Ureter (tissue), 1 donor: ENCODE results near the gene AP4S1. TPM values are rescaled to one million over a fixed set of nuclear protein-coding genes. Genes with fewer than 3 reads are reported as not detected.

Source experiments
- DNase-seq: peaks from one replicate; pipeline ENCODE4 v3.0.0-alpha.2; 2020; ENCODE audit warnings: low spot score
- total RNA-seq: library from RNA; stranded (reverse); gene quantifications from one replicate; pipeline ENCODE4 v1.2.4, GENCODE V29; 2023
- donor health status: DM: yes; HTN: yes; CAD: no.

AP4S1 gene
- total RNA-seq, 1 donor from 2014 or later: 14.8 TPM

DNA sequence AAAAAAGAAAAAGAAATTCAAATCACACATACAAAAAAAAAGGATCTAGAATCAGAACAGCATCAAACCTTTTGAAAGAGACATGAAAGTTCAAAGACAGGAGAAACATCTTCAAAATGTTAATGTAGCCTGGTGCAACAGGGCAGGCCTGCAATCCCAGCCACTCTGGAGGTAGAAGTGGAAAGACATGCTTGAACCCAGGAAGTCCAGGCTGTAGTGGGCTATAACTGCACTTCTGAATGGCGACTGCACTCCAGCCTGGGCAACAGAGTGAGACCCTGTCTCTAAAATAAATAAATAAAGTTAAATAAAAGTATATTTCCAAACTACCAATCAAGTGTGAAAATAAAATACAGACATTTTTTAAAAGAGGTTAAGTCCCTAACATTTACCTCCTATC, 18.7 kb upstream of the AP4S1 start:
- DNase-seq: no peak

DNA sequence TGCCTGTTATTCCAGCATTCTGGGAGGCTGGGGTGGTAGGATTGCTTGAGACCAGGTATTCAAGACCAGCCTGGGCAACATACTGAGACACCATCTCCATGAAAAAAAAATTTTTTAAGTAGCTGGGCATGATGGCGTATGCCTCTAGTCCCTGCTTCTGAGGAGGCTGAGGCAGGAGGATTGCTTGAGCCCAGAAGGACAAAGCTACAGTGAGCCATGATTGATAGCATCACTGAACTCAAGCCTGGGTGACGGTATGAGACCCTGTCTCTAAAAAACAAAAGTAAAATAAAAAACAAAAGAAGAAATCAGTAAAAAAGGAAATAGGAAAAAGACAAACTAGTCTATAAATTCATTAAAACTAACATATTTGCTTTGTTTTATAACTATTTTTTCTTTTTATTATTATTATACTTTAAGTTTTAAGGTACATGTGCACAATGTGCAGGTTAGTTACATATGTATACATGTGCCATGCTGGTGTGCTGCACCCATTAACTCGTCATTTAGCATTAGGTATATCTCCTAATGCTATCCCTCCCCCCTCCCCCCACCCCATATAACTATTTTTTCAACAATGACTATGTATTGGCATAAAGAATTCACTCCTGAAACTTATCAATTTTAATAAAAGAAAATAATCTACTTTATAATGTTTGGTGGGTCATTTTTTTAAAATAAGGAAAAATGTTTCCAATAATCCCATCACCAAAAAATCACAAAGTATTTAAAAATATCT, 15.4 kb upstream of the AP4S1 start:
- DNase-seq: no peak

DNA sequence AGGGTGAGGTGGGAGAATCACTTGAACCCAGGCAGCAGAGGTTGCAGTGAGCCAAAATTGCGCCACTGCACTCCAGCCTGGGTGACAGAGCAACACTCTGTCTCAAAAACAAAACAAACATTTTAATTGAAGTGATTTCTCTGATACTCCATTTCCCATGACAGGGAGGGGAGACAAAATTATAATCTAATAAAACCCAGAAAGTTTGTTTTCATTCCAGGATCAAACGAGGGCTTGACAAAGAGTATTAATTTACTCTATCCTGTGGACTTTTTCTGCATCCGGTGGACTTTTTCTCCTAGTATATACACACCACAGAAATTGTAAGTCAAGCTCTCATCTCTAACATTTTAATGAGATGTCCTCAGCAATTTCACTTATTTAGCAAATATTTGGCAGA, 14.5 kb upstream of the AP4S1 start:
- no peak for DNase-seq

DNA sequence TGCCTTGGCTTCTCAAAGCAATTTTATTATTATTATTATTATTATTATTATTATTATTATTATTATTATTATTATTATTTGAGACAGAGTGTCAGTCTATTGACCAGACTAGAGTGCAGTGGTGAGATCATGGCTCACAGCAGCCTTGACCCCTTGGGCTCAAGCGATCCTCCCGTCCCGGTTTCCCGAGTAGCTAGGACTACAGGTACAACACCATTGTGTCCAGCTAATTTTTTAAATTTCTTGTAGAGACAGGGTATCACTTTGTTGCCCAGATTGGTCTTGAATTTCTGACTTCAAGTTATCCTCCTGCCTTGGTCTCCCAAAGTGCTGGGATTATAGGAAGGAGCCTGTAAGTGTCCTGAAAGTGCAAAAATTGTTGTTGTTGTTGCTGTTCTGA, 11.6 kb upstream of the AP4S1 start:
- DNase-seq: no peak

DNA sequence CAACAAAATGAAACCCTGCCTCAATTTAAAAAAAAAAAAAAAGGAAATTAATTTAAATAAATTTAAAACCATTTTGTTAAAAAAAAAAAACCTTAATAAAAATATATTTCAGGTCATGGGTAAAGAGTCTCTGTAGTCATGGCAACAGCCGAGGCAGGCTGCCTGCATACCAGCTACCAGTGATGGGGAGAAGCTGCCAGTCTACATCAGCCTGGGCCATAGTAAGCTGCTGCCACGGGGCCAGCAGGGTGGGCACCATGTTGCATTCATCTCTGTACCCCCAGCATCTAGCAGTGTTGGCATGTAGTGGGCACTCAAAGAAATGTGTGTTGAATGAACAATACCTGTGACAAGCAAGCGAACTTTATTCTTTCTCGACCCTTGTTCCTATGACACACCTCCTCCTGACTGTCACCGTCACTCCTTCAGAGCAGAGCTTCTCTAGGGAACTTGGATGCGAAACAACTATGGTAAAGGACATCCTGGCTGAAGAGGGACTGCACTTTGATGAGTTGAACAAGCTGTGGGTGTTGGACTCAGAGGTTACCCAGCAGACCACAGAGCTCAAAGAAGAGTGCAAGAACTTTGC, 7.3 kb upstream of the AP4S1 start:
- DNase-seq: no peak

DNA sequence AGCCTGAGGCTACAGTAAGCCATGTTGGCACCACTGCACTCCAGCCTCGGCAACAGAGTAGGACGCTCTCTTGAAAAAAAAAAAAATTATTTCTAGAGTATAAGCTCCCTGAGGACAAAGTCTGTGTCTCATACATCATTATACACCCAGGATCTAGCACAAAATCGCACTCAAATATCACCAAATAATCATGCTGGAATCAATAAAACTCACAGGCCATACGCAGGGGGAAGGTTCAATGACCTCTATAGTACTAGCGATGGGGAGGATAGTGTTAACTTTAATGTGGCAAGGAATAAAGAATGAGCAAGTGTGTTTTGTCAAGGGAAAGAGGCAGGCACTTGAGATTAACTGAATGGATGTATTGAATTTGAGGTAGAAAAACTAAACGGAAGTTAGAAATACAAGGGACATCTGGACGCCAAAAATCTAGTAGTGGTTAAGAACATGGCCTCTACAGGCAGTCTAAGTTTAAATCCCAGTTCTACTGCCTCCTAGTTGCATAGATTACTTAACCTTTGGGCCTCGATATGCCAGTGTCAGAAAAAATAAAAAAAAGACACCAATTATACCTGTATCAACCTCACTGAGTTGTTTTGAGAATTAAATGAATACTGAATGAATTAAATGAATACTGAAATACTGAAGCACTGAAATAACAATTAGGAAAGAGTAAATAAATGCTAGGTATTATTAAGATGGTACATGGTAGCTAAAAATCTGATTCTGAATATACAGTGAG, 4.4 kb upstream of the AP4S1 start:
- no peak for DNase-seq

DNA sequence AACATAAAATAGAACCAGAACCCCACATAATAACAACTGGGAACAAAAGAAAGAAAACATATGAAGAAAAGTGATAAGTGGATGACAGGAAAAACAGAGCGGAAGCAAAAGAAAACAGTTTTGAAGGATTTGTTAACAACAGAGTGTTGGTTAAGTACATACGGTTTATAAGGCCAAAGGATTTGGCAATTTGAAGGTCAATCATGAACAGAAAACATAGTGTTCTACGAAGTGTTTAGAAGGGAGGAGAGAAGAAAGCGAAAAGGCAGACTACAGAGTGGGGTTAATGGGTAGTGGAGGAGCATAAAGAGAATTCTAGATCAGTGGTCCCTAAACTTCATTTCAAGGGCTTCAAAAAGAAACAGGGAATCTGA, 3.9 kb upstream of the AP4S1 start:
- no peak for DNase-seq

DNA sequence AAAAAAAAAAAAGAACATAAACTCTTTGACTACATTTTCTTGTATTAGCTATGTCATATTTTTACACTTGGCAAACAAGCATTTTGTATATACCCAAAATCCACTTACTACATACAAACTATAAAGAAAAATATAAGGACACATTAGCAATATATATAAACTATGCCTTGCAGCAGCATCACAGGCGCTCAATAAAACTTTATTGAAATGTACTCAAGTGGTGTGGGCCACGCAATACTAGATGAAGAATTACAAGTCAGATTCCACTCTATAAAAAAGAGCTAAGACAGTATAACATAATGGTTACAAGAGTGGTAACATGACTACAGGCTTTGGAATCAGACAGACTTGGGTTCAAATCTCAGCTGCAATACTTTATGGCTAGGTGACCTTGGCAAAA, 3.1 kb upstream of the AP4S1 start:
- no peak for DNase-seq

DNA sequence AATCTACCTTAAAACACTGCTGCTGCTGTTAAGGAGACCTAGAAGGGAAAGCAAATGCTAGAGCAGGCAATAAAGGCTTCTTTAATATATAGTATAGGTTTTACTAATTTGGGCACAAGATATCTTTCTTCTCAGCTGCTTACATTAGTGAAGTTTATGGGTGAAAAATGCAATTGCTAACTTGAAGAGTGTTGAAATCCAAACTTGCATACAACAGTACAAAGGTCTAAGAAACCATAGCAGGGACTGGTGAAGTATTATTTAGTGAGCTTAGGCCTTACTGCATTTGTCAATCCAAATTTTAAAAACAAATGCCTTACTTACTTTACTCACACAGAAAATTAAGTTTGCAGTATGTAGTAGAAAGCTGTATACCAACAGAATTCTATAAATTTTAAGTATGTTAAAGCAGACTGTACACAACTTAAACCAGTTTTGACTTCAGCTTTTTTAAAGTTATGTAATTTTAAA, 1.4 kb upstream of the AP4S1 start:
- DNase-seq: no peak

DNA sequence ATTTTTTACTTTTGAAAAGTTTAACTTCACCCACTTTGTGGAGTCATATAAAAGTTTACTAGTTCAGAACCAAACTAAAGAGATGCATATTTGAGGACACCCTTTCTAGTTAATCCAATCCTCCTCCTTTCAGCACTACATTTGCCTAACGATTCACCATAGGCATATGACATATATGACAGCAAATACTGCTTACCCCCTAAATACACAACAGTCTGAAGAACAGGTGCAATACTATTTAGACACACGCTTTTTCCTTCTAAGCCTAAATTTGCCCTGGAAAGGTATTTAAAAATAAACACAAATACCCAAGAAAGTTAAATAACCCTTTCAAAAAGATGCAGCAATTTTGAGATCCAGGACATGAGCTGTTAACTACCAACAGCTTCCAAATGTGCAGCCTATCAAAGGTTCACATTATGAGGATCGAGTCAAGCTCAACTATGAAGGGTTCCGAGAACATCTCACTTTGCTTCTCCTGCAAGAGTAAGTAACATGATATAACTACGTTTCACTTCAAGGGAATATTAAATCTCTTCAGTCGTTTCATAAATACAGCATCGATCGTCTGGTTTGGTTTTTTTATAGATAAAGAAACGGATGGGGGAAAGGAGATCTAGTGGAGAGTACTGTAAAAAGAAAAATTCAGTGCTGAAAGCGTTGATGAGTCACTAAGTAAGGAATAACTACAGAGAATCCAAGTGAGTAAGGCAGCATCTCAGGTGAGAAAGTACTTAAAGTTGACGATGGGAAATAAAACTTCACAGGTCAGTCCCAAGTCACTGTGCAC, 677 bp upstream of the AP4S1 start:
- DNase-seq: no peak

DNA sequence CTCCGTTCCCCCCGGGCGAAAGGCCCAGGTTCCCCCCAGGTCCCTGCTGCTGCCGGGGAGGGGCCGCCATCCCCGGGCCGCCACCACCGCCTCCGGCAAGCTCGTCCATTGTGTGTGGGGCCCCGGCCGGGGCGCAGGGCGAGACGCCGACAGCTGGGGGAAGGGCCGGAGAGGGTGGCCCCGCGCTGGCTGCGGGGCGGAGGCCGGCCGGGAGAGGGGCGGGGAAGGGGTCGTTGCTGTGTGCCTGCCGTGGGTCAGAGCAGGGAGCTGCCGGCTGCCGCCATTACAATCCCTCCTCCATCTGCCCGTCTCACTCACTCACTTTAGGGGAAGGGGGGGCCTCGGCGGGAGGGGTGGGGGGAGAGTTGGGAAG, 614 bp downstream of the AP4S1 start, which contains the start of gene STRN3:
Gene STRN3 (minus strand): TSS at position 303 of the 373 bp plus-strand sequence. CDS start 194 bp downstream, at position 109.
- no peak for DNase-seq

DNA sequence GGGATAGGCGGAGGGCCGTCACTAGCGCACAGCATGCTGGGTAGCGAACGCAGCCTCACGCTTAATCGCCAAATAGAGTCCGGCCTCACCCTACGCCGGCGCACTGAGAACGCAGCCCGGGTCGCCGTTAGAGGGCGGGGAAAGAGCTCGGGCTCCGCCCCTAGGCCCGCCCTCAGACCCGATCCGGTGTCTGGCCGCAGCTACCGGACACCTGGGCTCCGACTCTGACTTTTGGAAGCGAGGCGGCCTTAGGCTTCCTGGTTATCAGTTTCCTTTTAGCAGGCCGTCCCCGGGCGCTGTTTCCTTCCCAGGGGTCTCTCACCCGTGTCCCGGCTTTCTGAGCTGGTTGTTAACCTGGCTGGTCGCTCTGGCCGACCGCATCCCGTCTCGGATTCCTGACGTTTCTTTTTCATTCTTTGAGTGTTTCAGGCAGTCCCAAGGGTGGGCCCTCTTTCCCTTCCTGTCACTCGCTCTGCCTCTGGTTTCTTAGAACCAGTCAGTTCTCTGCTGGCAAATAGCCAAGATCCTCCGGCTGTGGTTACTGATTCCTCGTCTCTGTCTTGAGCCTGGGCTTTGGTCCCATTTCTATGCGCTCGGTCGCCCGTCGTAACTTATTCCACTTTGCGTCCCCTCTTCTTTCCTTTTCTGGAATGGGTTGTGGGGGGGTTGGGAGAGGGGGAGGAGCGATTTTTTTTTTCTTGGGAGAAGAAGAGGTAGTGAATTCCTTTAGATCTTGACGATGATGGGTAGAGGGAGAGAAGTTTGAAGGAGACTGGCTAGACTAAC, 1.2 kb downstream of the AP4S1 start:
- peak; percentile 96 for DNase-seq

DNA sequence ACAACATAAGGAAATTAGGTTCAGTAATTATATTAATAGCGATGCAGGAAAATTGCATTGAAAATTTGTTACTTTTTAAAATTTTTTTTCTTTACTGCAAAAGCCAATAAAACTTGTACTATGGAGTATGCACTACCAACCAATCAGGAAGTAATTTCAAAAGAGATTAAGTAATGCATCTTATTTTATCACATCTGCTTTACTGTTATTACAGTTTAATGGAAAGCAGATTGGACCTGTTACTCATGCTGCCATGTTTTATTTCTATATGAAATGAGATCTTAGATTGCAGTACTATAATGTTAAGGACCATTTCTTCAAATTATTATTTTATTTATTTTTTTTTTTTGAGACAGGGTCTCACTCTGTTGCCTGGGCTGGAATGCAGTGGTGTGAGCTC, 2.4 kb downstream of the AP4S1 start:
- DNase-seq: no peak

DNA sequence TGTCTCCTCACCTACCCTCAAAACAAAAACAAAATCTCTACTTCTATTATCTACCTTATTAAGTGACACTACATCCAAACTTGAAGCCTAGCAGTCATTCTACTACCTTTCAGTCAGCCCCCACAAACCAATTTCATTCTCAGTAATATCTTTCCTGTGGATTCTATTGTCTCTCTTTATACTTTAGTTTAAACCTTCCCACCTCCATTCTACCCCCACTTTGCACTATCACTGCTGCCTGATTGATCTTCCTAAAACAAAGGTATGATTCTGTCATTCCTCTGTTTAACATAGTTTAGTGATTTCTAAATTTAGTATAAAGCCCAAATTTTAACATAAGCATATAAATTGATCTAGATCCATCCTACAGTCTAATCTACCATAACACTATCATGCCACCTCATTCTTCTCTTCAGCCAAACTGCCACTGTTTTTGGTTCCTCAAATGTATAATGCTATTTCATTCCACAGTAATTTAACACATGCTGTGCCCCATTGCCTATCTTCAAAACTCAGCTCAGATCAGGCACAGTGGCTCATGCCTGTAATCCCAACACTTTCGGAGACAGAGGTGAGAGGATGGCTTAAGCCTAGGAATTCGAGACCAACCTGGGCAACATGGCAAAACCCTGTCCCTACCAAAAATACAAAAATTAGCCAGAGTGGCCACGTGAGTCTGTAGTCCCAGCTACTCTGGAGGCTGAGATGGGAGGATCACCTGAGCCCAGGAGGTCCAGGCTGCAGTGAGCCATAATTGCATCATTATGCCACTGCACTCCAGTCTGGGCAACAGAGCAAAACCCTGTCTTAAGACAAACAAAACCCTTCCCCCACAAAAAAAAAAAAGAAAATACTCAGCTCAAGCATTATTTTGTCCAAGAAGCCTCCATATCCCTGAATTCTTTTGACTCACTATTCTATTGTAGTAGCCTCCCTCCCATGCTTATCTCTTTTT, 3.8 kb downstream of the AP4S1 start:
- DNase-seq: no peak

DNA sequence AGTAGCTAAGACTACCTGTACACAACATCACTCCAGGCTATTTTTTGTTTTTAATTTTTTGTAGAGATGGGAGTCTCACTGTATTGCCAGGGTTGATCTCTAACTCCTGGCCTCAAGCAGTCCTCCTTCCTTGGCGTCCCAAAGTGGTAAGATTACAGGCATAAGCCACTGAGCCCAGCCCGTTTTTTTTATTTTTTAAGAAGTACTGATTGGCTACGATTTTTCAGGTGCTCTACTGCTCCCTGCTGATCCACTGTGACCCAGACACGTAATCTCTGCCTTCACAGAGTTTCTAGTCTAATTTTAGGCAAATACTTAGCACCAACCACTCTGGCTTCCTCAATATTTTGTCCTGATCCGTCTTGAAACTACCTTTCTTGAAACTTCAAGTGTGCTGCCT, 5.0 kb downstream of the AP4S1 start:
- no peak for DNase-seq

DNA sequence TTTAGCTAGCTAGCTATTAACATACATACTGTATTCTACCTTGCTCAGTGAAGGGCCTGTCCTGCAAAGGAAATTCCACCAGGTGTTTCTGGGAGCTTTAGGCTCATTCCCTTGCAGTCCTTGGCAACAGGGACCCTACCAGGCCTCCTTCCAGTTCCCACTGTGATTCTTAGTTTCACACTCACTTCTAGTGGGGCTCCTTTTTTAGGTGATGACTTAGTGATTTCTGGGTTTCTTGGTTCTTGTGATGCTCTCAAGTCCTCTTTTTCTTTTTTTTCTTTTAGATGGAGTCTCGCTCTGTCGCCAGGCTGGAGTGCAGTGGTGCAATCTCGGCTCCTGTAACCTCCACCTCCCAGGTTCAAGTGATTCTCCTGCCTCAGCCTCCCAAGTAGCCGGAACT, 11.1 kb downstream of the AP4S1 start:
- no peak for DNase-seq

DNA sequence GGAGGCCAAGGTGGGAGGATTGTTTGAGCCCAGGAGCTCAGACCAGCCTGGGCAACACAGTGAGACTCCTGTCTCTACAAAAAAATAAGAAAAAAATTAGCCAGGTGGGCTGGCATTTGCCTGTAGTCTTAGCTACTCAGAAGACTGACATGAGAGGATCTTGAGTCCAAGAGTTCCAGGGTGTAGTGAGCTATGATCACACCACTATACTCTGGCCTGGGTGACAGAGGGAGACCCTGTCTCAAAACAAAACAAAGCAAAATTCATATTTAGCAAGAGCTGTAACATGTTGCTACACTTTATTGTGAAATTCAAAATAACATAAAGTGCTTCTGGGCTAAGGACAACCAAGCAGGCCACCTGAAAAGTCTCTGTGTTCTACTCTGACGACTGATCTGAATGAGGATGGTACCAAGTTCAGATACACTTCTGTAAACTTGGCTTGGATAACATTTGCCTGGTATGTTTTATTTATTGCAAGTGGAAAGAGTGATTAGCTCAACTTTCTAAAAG, 12.3 kb downstream of the AP4S1 start:
- DNase-seq: no peak

DNA sequence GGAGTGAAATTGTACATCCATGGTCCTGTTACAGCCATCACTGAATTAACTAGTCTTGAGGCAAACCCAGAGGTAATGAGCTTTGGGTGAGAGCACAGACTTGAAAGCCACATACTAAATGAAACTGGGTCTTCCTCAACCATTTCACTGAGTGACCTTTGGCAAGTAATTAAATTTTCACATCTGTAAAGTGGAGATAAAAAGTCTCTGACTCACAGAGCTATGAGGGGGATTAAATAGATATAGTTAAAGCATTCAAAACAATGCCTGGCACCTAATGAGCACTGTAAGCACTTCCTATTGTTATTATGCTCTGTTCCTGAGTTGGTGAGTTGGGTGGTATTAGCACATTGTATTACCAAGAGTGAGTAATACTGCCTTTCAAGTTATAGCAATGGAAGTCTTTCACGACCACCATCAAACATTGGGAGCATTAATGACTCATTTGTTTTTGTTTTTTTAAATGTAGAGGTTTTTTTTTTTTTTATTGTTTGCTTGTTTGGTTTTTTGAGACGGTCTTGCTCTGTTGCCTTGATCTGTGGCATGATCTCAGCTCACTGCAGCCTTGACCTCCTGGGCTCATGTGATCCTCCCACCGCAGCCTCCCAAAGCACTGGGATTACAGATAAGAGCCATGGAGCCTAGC, 13.2 kb downstream of the AP4S1 start:
- DNase-seq: no peak

DNA sequence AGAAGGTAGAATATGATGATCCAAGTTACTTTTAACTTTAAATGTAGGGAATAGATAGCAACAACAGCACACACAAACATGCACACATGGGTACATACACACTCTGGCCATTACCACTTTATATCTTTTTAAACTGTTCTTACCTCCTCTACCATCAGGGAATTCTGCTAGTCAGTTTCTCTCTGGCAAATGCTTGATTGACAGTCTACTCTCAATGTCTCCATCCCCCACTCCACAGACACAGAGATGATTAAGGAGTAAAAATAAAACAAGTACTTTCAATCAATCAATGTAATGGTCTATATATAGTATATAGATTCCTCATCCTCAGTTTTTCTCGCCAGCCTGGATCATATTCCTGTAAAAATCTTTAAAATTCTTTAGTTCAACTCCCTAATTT, 16.9 kb downstream of the AP4S1 start:
- DNase-seq: no peak
